ENCODE data around the gene SELENOO. TPM values are rescaled to one million over a fixed set of nuclear protein-coding genes. Genes with fewer than 3 reads are reported as not detected.

SELENOO gene
- total RNA-seq, 2 donors from 2014 or later, result 21.9 to 29.6 TPM

DNA sequence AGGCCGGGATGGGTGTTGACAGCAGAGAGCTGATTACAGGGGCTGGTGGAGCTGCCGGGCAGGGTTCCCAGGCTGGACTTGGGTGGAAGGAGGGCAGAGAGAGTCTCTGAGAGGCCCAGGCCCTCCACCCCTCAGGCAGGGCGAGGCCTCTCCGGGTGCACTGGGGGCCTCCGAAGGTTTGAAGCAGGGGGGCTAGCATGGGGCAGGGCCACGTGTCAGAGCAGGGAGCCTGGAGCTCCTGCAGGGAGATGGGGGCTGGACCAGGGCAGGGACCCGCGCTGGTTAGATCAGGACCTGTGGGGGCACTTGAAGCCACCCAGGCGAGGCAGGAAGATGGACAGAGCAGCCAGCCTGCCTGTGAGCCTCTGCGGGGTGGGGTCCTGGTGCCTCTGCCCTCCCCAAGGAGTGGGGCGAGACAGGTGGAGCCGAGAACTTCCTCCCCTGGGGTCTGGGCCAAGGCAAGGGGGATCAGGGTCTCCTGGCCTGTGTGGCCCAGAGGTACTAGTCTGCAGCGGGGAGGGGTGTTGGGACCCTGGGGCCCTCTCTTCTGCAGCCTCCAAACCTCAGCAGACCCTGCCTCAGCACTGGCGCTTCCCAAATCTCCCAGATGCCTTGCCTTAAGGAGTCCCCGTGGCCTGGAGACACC is 29.4 kb upstream of the SELENOO start:
- no peak for ATAC-seq
- DNase-seq, result no peak
- intact Hi-C loops (cut with DNase I, micrococcal nuclease), result no loop called here

- ATAC-seq (no peak), DNase-seq (no peak)
- intact Hi-C loops (cut with DNase I, micrococcal nuclease), result no loop called here
Measured at GRCh38 chr22:50171965-50172421, 28.8 kb upstream of the SELENOO start.

DNA sequence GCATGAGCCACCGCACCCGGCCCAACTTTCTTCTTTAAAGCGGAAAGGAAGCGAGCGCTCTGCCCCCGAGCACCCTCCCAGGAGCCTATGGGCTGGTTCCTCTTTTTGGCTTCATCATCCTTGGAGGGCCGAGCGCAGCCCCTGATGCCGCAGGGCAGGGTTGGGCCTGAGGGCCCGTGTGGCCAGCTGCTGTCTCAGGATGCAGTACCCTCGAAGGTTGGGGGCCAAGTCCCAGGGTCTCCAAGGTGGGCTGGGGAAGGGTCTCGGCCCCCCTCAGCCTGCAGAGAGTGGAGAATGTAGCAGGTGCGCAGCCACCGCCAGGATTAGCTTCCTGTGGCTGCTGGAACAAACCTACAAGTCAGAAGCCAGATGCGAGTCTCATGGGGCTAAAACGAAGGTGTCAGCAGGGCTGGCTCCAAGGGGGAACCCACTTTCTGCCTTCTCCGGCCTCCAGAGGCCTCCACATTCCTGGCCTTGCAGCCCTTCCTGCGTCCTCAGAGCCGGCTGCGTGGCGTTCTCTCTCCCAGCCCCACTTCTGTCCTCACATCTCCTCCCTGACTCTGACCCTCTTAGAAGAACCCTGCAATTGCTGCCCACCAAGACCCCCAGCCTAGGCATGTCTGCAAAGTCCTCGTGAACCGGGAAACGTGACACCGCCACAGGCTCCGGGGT is 27.4 kb upstream of the SELENOO start:
- no peak for ATAC-seq
- intact Hi-C loops (cut with DNase I, micrococcal nuclease), result no loop called here
- no peak for DNase-seq

- no peak for DNase-seq
- ATAC-seq, result no peak
- intact Hi-C loops (cut with DNase I, micrococcal nuclease), result no loop called here
Measured at GRCh38 chr22:50173983-50174355, 26.8 kb upstream of the SELENOO start.

DNA sequence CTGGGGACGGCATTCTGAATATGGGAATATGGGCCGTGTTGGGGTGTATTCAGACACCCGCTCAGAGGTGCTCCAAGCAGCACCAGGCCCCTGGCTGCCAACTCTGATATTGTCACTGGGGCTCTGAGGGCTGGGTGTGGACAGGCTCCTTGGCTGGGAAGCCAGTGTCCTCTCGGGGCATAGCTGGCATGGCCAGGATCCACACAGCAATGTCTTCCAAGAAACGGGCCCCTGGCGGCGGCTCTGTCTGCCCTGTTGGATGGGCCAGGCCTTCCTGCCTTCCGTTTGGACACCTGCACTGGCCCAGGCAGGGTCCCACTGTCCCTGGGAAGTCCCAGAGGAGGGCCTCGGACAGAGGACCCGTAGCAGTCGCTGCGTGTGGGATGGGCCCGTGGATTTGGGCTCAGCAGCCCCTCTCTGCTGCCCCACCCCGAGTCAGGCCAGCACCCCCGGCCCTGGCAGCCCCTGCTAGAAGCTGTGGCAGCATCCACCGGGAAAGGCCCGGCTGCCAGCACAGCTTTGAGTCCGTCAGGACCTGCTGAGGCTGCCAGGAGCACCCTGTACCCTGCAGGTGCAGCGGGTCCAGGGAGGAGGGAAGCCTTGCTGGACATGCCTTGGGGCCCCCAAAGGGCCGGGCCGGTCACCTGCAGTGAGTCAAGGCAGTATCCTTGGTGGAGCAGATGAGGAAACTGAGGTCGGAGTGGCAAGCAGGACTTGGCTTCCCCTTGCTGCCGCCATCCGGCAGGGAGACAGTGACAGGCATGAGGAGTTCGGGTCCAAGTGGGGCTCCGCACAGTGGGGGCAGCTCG is 26.2 kb upstream of the SELENOO start:
- DNase-seq (no peak), ATAC-seq (no peak)
- intact Hi-C loops (cut with DNase I, micrococcal nuclease), result no loop called here

- intact Hi-C loops (cut with DNase I, micrococcal nuclease), result no loop called here
- ATAC-seq, result no peak
- no peak for DNase-seq
Measured at GRCh38 chr22:50175191-50175461, 25.7 kb upstream of the SELENOO start.

- no peak for DNase-seq
- ATAC-seq, result no peak
- intact Hi-C loops (cut with DNase I, micrococcal nuclease), result no loop called here
Measured at GRCh38 chr22:50175921-50176849, 24.6 kb upstream of the SELENOO start.

- intact Hi-C loops (cut with DNase I, micrococcal nuclease), result no loop called here
- no peak for DNase-seq
- ATAC-seq, result no peak
Measured at GRCh38 chr22:50176850-50177536, 23.8 kb upstream of the SELENOO start.

- no peak for ATAC-seq
- DNase-seq, result no peak
- intact Hi-C loops (cut with DNase I, micrococcal nuclease), result no loop called here
Measured at GRCh38 chr22:50177537-50178470, 23.0 kb upstream of the SELENOO start.

- no peak for DNase-seq
- intact Hi-C loops (cut with DNase I, micrococcal nuclease), result no loop called here
- no peak for ATAC-seq
Measured at GRCh38 chr22:50178471-50178864, 22.3 kb upstream of the SELENOO start.

DNA sequence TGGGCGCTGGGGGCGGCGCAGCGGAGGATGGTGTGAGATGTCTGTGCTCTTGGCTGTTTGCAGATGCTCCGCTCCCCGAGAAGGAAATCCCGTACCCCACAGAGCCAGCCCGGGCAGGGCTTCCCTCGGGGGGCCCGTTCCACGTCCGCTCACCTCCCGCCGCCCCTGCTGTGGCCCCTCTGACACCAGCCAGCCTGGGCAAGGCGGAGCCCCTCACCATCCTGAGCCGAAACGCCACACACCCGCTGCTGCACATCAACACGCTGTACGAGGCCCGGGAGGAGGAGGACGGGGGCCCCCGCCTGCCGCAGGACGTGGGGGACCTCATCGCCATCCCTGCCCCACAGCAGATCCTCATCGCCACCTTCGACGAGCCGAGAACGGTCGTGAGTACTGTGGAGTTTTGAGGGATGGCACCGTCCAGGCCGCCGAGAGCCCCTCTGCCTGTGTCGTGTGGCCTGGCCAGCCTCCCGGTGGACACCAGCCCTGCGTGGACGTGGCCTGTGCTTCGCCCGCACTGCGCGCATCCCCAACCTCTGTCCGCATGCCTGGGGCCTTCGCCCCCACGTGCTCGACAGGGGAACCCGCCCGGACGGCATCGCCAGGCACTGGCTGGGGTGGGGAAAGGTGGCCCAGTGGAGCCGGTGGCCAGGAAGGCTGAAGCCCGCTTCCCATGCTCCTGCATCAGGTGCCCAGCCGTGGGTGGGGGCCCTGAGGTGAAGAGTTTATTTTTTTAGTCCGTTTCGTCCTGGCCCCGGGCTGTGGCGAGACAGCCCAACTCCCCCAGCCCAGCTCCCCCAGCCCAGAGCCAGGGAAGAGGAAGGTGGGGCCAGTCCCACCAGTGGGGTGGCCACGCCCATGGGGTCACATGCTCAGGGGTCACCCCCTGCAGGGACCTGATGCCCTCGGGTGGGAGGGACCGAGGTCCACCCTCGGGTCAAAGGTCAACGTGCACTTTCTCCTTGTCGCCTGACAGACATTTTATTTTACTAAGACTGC is 21.6 kb upstream of the SELENOO start:
- no peak for ATAC-seq
- intact Hi-C loops (cut with DNase I, micrococcal nuclease), result no loop called here
- peak in 1 of 2 donors; percentile 7 for DNase-seq

GRCh38 chr22:50179937-50180726 is 20.7 kb upstream of the SELENOO start:
- DNase-seq (peak in 1 of 2 donors; percentile 6), ATAC-seq (no peak)

DNA sequence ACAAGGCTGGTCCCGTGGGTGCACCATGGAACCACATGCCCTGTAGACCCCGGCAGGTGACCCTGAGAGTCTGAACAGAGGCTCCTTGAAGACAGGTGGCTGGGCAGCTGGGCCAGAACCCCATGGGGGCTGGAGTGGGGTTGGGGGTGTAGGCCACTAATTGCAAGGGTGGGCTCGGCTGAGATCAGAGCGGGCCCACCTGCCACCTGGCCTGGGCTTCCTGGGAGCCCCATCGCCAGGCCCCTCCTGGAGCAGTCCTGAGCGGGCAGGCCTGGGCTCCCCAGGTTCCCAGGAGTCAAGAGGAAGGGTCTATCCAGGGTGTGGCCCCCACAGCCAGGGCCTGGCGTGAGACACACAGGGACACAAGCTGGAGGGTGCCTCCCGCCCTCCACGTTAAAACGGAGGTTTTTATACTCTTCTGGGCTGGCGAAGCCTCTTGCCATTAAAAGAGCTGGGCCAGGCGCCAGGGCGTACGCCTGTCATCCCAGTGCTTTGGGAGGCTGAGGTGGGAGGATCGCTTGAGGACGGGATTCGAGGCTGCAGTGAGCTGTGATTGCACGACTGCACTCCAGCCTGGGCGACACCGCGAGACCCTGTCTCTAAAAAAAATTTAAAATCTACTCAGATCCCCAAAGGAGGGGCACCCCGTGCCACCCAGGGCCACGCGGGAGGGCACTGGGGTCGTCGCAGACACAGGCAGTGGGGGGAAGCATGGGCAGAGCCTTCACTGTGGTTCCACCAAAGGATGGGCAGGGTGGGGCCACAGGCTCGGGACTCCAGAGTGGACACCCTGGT is 19.9 kb upstream of the SELENOO start:
- ATAC-seq, result no peak
- intact Hi-C loops (cut with DNase I, micrococcal nuclease), result no loop called here
- peak in 1 of 2 donors; percentile 12 for DNase-seq

More at GRCh38 chr22:50179937-50180726, 20.7 kb upstream of the SELENOO start:
- intact Hi-C loops (cut with DNase I, micrococcal nuclease), result no loop called here

DNA sequence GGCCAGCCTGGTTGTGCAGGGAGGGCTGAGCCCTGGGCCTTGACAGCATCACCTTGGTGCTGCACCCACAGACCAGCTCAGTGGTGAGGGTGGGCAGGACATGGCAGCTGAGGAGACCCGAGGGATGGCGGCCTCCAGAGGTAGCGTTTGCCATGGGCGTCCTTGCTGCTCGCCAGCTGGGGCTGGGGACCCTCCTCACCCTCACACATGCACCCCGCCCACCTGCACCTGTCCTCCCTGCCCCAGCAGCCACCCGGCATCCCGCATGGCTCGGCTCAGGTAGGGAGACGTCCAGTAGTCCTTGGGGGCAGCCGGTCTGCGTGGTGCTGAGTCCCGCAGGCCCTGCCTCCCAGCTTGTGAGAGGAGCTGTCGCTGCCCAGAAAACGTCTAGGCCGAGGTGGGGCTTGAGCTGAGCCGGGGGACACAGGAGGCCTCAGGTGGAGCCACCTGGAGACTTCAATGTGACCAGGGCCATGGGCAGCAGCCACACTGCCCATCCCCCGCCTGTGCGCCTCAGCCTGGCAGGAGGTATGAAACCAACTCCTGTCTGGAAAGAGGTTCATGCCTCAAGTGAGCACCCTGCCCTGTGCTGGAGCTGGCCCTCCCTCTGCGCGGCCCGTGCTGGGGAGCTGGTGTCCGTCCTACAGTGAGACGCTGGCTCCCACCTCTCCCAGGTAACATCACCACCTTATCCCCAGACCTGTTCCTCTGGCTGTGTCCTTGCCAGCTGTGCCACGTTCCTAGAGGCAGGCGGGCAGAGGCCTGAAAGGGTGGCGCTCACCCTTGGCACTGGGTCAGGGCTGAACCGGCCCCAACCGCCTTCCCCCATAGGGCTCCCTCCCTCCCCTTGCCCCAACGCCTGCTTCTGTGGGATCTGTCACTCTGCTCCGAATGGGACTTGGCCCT is 18.4 kb upstream of the SELENOO start:
- DNase-seq (peak; percentile 61 to 71), ATAC-seq (peak; percentile 52)
- intact Hi-C loops (cut with DNase I, micrococcal nuclease), result no loop called here
